ENCODE data around the gene MPIG6B.

MPIG6B gene

GRCh38 chr6:31721351-31722020 is 1.7 kb upstream of the MPIG6B start, which contains the start of gene LY6G6C:
LY6G6C (minus strand) TSS chr6:31721746; CDS start chr6:31721679, 67 bp downstream.
- no peak for DNase-seq

- no peak for DNase-seq
Observed at GRCh38 chr6:31722173-31722572, 1.0 kb upstream of the MPIG6B start.

- no peak for DNase-seq
Observed at GRCh38 chr6:31723980-31724691, 963 bp downstream of the MPIG6B start.

GRCh38 chr6:31725502-31726350 is 2.6 kb downstream of the MPIG6B start:
- DNase-seq: no peak

GRCh38 chr6:31727034-31727716 is 4.0 kb downstream of the MPIG6B start:
- no peak for DNase-seq

- no peak for DNase-seq
Observed at GRCh38 chr6:31727717-31728671, 4.8 kb downstream of the MPIG6B start.

GRCh38 chr6:31728767-31729514 is 5.8 kb downstream of the MPIG6B start, which contains the start of gene DDAH2:
DDAH2 (minus strand) TSS chr6:31729299; CDS start chr6:31729161, 138 bp downstream.
- DNase-seq: peak; percentile 36

GRCh38 chr6:31729515-31729978 is 6.4 kb downstream of the MPIG6B start:
- DNase-seq: peak; percentile 97

- DNase-seq: peak; percentile 92
Observed at GRCh38 chr6:31729979-31730630, 6.9 kb downstream of the MPIG6B start.

GRCh38 chr6:31730631-31731086 is 7.5 kb downstream of the MPIG6B start:
- DNase-seq: no peak

GRCh38 chr6:31732029-31732428 is 8.9 kb downstream of the MPIG6B start:
- DNase-seq: no peak

GRCh38 chr6:31733734-31734133 is 10.6 kb downstream of the MPIG6B start:
- DNase-seq: no peak

- no peak for DNase-seq
Observed at GRCh38 chr6:31734247-31734820, 11.2 kb downstream of the MPIG6B start.

GRCh38 chr6:31734821-31735406 is 11.7 kb downstream of the MPIG6B start:
- no peak for DNase-seq

- peak; percentile 83 for DNase-seq
Observed at GRCh38 chr6:31736021-31736767, 13.0 kb downstream of the MPIG6B start, which contains the start of gene CLIC1. CLIC1 (minus strand) TSS chr6:31736530; CDS start chr6:31736300, 230 bp downstream.

- peak; percentile 35 for DNase-seq
Observed at GRCh38 chr6:31736768-31737314, 13.7 kb downstream of the MPIG6B start.

- no peak for DNase-seq
Observed at GRCh38 chr6:31737315-31737990, 14.3 kb downstream of the MPIG6B start.

Measured in right kidney (tissue), 1 donor.